Effector CD4-positive, alpha-beta T cell (primary cell): Measurements from ENCODE around the gene ASPSCR1.

ENCODE experiments used
- DNase-seq: peaks from one replicate; pipeline ENCODE4 v3.0.0-alpha.2; 2020

The ASPSCR1 gene

DNA sequence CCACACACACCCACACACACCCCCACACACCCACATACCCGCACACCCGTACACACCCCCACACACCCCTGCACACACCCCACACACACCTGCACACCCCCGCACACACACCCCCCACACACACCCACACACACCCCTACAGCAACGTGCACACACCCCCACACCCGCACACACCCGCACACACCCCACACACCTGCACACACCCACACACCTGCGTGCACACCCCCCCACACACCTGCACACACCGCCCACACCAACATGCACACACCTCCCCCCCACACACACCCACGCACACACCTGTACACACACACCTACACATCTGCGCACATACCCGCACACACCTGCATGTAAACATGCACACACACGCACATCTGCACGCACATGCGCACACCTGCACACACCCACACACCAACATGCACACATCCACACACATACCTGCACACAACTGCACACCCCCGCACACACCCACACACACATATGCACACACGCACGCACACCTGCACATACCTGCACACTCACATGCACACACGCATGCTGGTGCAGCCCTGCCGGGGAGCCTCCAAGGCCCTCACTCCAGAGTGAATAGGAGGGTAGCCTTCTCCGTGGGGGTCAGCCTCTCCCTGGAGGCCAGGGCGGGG, 7.5 kb downstream of the ASPSCR1 start:
- no peak for DNase-seq

DNA sequence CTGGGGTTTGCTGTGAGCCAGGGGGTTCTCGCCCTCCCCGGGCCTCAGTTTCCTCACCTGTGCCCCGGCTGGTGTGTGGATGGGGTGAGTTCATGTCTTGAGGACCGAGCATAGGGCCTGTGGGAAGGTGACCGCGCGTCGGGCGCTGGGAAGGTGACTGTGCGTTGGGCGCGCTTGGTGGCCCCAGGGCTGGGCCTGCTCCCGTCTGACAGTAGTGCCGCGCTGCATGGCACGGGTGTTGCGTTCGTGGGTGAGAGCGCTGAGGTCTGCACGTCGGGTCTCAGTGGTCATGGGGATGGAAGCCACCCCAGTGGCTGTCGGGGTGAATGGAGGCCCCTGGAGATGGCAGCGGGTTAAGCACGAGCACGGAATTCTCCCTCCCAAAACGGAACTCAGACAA, 9.2 kb downstream of the ASPSCR1 start:
- no peak for DNase-seq

DNA sequence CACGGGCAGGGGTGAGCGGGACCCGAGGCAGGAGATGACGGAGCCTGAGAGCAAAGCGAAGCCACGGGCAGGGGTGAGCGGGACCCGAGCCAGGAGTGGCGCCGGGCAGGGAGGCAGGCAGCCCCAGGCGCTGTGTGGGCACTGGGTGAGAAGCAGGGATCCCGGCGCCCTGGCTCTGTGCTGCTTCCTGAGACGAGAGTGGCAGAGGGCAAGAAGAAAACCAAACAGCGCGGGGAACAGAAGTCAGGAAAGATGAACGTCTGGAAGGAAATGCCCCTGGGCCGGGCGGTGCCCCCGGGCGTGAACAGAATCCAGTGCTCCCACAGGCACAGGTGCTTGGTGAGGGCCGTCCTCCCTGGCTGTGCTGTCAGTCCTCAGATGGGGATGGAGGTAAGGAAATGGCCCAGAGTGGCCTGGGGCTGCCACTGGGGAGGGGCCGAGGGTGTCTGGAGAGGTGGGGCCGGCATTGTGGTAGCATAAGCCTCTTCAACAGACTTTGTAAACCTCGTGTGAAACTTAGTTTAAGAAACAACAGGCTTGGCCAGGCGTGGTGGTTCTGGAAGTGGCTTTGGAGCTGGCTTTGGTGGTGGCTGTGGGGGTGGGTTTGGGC, 9.8 kb downstream of the ASPSCR1 start:
- DNase-seq: no peak

DNA sequence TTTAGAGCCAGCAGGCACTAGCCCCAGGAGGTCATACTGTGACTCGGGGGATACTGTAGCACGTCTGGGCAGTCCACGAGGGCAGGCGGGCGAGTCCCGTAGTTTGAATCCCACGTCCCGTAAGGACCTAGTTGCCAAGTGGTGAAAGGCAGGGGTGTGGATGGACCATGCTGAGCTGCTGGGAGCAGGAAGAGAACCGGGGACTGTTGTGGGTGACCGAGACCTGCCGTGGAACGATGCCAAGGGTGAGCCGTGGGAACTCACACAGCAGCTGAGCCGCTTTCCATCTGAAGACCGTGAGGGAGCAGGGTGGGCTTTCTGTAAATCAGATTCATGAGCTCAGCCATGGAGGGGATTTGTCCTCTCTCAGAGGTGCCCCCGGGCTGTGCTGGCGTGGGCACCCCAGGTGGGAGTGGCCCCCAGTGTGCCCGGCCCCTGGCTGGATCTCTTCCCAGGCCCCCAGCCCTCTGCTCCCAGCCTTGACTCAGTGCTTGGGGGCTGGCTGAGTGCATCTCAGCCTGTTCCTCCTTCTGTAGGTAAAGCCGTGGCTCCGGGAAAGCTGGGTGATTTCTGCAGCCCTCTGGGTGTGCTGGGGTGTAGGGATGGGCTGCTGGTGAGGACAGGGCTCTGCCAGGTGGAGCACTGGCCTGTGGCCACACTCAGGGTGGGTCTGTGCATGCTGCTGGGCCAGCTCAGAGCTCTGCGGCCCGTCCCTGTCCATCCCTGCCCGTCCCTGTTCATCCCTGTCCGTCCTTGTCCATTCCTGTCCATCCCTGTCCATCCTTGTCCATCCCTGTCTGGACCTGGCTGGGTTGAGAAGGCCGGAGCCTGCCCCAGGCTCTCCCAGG, 13.6 kb downstream of the ASPSCR1 start:
- DNase-seq: no peak

DNA sequence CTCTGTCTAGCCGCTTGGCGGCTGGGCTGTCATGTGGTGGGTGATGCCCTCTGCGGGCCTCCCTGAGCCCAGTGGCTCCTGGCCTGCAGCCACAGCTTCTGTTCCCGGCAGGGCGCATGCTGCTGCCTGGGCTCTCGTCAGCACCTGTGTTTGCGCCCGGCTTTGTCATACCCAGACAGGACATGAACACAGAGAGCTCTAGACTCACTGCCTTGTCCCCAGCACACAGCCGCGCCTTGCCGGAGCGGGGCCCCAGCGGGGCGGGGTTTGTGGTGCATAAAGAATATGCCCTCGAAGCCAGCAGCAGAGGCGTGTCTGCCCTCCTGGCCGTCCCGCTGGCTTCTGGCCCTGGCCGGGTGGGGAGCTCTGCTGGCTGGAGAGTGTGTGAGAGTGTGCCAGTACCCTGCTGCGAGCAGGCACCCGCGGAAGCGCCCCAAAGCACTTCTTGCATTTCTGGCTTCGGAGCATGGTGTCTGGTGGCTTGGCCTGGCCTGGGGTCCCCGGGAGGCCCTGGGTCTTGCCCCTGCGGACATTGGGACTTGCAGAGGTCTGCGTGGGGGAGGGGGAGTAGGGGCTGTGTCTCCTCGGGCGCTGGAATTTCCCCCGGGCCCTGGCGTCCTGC, 14.4 kb downstream of the ASPSCR1 start:
- DNase-seq: no peak

DNA sequence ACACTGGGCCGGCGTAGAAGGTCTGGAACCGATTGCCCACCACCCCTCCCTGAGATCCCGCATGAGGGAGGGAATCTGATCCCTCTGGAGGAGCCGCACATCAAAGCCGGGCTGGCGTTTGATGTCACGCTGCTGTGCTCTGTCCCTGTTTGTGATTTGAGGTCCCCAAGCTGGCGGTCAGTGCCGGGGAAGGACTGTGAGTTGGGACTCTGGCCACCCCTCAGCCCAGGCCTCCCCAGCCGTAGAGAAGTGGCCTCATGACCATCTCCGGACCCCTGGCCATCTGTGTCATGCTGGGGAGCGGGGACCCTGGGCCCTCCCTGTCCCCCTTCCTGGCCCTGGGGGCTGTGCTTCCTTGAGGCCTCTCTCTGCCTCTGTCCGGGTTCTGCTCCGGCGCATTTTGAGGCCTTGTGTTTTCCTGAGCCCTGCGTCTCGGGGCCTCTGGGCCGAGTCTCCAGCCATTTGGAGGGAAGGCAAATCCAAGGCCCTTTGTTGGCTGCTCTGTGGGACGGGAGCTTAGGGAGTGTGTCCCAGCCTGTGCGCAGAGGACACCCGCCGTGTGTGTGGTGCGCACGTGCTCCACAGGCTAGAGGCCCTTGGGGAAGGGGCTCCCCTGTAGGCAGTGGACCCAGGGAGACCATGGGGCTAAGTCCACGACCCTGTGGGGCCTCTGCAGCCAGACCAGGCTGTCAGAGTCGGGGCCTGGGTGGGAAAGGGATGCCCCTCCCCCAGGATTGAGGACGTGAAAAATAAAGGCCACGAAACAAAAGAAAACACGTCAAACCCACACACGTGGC, 15.1 kb downstream of the ASPSCR1 start:
- DNase-seq: no peak

DNA sequence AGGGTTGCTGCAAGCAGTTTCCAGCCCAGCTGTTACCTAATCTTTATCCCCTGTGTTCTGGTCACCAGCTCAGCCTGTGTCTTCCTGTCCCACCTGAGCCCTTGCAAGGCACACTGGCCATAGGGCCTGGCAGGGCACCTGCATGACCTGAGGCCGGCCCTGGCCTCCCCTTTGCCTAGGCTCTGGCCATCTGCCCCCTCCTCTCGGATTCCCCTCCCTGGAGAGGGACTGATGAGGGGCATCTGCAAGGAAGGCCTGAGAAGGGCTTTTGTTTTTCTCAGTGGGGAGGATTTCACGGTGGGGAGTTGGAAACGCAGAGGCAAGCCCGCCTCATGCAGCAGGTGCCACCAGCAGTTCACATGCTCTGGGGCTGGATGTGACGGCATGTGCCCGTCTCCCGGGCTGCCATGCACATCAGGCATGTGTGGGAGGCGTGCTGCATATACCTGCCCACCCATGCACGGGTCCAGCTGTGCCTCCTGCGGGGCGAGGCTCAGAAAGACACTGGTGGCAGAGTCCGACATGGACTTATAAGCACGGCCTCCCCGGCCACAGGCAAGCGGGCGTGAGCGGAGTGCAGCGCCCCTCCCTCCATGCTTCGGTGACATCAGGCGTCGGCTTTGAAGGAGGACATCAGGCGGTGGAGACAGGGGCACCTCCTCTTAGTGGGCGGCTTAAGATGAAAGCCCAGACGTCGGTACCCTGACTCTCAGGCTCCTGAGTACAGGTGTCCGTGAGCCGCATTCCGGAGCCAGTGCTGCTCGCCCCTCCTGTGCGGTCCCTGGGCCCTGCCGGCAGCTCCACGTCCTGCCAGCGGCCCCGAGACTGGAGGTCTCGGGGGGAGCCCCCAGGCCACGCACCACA, 16.5 kb downstream of the ASPSCR1 start:
- no peak for DNase-seq

DNA sequence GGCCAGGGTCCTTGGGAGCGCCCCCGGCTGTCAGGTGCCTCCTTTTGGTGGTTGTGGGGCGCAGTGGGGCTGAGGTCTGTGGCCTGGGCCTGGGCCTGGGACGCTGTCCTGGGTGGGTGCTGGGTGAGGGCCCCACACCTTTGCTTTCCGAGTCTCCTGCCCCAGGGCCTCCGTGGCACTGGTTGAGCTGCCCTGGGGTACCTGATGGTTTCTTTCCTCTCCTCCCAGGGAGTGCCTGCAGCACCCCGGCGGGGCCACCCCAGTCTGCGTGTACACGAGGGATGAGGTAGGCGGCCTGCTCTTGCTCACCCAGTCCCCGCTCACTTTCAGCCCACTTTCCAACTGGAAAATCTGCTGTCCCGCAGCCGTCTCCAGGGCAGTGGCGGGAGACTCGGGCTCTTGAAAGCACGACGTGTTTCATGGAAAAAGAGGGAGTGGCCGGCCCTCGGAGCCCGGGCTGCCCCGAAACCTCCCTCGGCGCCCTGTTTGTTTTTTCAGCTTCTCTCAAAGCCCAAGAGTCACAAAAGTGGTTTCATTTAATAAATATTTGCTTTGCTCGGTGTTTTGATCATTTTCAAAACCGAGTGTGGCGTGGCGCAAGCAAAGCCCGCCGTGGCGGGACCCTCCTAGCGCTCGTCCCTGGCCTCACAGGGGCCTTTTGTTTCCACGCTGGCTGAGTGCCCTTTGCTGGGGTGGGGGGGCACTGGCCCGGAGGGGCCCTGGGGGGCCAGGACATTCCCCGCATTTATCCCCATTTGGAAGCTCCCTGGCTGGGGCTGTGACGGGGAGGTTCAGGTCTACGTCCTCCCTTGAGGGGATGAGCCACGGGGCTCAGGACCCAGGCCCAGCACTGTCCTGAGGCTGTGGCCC, 17.4 kb downstream of the ASPSCR1 start:
- DNase-seq: no peak

DNA sequence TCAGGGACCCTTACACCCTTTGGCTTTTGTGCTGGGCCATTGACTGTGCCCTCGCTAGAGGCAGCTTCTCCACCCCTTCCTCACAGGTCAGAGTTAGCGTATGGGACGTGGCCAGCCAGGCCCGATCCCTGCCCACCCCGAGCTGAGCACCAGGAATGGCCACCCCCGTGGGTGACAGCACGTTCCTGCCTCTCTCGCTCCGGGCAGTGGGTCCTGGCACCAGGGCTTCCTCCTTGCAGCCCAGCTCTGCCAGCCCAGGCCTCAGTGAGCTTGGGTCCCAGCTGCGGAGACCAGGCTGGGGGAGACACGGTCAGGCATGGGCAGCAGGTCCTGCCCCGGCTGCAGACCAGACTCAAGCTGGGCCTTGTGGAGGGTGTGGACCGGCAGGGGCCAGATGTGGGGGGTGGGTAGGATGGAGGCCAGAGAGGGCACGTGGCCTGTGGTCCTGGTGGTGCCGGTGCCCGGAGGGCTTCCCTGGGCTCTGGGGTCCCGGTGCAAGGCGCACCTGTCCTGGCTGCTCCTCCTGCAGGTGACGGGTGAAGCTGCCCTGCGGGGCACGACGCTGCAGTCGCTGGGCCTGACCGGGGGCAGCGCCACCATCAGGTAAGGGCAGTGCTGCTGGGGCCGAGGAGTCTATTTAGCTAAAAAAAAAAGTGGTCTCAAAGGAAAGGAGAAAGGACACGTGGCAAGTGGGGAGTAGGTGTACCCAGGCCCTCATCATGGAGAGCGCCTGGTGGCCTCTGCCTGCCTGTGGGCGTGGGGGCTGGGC, 18.2 kb downstream of the ASPSCR1 start:
- DNase-seq: no peak

DNA sequence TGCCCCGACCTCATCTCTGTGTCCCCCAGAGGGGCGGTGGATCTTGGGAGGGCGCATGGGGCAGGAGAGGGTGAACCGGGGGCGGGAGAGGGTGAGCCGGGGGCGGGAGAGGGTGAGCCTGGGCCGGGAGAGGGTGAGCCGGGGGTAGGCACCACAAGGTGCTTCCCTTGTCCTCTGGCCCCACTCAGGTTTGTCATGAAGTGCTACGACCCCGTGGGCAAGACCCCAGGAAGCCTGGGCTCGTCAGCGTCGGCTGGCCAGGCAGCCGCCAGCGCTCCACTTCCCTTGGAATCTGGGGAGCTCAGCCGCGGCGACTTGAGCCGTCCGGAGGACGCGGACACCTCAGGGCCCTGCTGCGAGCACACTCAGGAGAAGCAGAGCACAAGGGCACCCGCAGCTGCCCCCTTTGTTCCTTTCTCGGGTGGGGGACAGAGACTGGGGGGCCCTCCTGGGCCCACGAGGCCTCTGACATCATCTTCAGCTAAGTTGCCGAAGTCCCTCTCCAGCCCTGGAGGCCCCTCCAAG, 18.9 kb downstream of the ASPSCR1 start:
- no peak for DNase-seq

DNA sequence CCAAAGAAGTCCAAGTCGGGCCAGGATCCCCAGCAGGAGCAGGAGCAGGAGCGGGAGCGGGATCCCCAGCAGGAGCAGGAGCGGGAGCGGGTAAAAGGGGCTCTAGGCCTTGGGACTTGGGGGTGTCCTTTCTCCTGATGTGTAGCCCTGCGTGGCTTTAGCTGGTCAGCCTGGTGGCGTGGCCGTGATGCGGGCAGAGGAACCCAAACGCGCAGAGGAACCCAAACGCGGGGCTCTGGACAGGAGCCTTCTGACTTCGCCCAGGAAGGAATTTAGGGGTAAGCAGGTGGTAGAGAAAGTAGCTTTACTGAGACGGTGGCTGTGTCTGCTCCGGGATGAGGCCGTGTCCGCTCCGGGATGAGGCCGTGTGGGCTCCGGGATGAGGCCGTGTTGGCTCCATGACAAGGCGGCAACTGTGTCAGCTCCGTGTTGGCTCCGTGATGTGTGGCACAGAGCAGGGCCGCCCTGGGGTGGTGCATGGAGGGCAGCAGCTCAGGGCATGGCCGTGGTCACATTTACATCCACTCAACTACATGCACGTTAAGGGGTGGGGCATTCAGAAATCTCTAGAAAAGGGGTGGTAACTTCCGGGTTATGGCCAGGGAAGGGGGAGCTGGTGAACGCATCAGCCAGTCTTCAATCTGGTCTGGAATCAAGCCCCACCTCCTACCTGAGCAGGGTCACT, 19.5 kb downstream of the ASPSCR1 start:
- DNase-seq: no peak

DNA sequence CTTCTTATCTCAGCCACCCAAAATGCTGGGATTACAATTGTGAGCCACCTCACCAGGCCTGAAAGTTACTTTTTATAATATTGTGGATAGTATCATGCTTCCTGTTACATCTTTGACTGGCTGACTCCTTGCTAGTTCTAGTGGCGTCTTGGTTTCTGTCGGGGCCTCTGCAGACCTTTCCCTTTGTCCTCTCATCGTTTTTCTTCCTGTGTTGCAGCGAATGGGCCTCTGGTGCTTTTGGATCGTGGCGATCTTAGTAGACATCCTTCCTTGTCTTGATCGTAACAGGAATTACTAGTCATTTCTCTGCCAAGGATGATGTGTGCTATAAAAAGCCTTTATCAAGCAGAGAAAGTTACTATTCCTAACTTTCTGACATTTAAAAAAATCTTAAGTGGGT, 20.8 kb downstream of the ASPSCR1 start:
- DNase-seq: no peak

DNA sequence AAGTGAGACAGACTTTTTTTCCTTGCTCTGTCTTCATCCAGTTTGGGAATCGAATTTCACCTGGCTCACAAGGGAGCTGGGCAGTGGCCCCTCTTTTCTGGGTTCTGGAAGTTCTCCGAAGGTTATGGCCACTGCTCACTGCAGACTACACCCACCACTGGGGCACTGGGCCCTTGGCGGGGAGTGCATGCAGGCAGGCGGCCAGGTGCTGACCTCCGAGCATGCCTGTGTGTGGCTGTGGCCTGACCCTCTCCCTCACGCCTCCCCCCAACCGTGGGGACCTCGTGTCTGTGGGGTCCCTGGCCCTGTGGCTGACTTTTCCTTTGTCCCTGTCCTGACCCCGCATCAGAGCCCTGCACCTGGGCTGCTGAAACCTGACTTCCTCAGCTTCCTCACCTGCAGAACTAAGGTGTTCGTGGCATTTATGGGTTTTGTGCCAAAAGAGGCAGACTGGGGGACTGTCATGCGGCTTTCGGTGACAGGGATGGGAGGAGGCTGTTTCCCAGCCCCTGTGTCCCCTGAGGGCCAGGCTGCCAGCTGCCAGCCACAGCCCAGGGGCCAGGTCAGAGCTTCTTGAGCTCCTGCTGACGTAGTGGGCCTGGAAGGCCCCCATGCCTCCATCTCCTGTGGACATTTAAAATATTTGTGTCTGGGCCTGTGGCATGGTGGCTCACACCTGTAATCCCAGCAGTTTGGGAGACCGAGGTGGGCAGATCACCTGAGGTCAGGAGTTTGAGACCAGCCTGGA, 21.4 kb downstream of the ASPSCR1 start:
- no peak for DNase-seq

DNA sequence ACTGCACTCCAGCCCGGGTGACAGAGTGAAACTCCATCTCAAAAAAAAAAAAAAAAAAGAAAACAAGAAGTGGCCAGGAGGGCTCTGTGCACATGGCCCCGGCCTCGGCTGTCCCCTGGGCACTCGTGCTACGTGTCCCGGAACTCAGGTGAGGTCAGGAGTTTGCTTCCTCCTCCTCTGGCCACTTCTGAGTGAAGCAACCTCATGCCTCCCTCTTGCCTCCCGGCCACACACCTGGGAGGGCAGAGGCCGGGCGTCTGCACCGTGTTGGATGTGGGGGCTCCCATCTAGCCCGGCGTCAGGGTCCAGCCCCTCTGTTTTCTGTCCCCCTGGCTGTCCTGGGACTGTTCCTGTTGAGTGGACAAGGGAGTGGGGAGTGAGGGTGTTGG, 22.2 kb downstream of the ASPSCR1 start:
- DNase-seq: no peak

DNA sequence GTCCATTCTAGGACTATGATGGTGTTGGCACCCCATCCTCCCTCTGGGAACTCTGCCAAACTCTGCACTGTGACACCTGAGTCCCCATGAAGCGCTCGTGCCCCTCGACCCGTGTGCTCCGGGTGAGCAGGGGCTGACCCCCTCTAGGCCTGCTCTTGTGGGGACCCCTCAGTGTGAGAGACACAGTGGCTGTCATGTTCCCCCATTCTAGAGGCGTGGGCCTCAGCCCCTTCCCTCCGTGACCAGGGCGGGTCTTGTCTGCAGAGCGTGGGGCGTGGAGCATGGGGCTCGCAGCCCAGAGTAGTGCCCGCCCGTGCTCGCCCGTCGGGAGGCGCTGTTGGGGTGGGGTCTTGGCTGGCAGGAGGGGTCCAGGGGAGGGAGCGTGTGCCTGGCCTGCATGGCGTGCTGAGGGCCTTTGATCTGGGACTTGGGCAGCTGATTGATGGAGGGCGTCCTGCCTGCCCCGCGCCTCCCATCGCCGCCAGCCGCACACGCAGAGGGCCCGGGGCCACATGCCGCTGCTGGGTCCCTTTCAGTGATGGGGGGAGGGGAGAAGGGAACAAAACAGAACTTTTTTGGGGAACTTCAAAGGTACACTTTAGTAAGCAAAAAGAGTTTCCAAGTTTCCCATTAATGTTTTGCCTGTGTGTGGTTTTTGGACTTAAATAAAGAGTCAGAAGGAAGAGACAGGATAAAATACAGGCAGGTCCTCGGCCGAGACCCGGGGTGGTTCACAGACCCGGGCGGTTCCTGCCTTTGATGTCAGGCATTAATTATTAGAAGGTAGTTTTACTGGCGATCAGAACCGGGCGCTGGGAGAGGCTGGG, 22.8 kb downstream of the ASPSCR1 start:
- DNase-seq: no peak

DNA sequence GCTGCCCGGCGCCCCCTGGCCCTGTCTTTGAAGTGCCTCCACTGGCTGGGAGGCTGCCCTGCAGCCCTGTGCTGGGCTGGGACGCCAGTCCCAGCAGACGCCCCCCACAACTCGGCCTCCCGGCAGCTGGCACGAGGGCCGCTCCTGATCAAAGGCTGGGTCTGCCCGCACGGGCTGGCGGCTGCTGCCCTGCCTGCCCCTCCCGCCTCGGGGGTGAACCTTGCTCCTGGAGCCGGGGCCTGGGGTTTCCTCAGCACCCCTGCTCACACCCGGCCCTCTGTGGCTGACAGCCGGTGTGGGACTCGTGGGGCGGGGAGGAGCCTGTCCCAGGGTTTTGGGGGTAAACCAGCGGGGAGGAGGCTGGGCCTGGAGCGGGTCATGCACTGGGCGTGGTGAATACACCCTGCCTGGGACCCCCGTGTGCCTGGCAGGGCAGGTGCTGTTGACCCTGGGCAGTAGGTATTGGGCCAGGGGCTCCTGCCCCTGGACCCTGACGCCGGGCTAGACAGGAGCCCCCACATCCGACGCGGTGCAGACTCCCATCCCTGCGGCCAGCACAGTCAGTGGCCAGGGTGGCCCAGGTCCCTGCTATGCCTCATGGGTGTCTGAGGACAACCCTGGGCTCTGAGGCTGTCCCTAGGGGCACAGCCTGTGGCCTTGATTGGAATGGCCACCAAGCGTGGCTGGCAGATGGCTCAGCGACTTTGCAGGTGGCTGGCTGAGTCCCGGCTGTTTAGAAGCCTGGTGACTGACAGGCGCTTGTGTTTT, 23.6 kb downstream of the ASPSCR1 start:
- DNase-seq: no peak
